Sigmoid colon (tissue), 7 donors: Measurements from ENCODE around the gene VPS54. TPM values are rescaled to one million over a fixed set of nuclear protein-coding genes. Genes with fewer than 3 reads are reported as not detected.

Experiments
- DNase-seq: peaks from one replicate; pipeline ENCODE4 v3.0.0-alpha.2; 2019
- H3K27ac ChIP-seq, 4 donors: fragments of 200-600 bp; sonication (generic); one replicate each; pipeline ENCODE4 v1.5.1; 2016 to 2019; ENCODE audit warnings: mild to moderate bottlenecking in 1 of 4
- H3K27me3 ChIP-seq, 3 donors: fragments of 200-600 bp; sonication (generic); one replicate each; pipeline ENCODE4 v1.5.1; 2019; ENCODE audit warnings: mild to moderate bottlenecking in 1 of 3
- H3K36me3 ChIP-seq, 4 donors: fragments of 200-600 bp; sonication (generic); one replicate each; pipeline ENCODE4 v1.5.1; 2016 to 2019
- H3K4me1 ChIP-seq, 4 donors: fragments of 200-600 bp; sonication (generic); one replicate each; pipeline ENCODE4 v1.5.1; 2017 to 2019
- H3K4me3 ChIP-seq, 4 donors: fragments of 200-600 bp; sonication (generic); one replicate each; pipeline ENCODE4 v1.5.1; 2017 to 2019; ENCODE audit warnings: mild to moderate bottlenecking in 2 of 4, moderate library complexity in 1 of 4
- H3K9me3 ChIP-seq, 4 donors: fragments of 200-600 bp in 3 of 4; sonication (generic) in 3 of 4; one replicate each; pipeline versions ENCODE4 v1.5.1 to v1.6.1; 2013 to 2019
- EP300 ChIP-seq, 4 donors: sonication (generic); formaldehyde crosslinking; IDR thresholded peaks; one replicate each; pipeline ENCODE4 v1.6.1; 2017; ENCODE audit warnings: antibody characterized with exemption in 4 of 4
- POLR2A ChIP-seq, 2 donors: fragments of 450-650 bp; IDR thresholded peaks; one replicate each; pipeline ENCODE4 v1.6.1; 2016; ENCODE audit warnings: antibody characterized with exemption in 2 of 2, mild to moderate bottlenecking in 2 of 2, moderate library complexity in 2 of 2
- POLR2AphosphoS5 ChIP-seq, 4 donors: sonication (generic); formaldehyde crosslinking; IDR thresholded peaks; one replicate each; pipeline ENCODE4 v1.6.1; 2017; ENCODE audit warnings: antibody characterized with exemption in 4 of 4
- WGBS, 2 donors: extraction: QIAGEN DNeasy Blood & Tissue Kit; methylation state at CpG; one replicate each; pipeline ENCODE4 v1.1.7; 2013; 5-methylcytosine and 5-hydroxymethylcytosine counted together
- intact Hi-C: fragments of 100-400 bp; cut with DNase I; formaldehyde crosslinking; loops from one replicate; pipeline ENCODE4 v1.15.1; 2023
- polyA plus RNA-seq, 3 donors: library from polyadenylated mRNA; stranded (reverse); fragments of 200-250 nt; gene quantifications; one replicate each; pipeline ENCODE4 v1.2.3, GENCODE V29; 2013
- total RNA-seq, 4 donors: library from RNA; depleted of rRNA; stranded (reverse); fragments of >200 nt; gene quantifications; one replicate each; pipeline ENCODE4 v1.1.0, GENCODE V29; 2016
- TF ChIP-seq, protein P1 (sequence below), 4 experiments: fragments of 450-650 bp in 3 of 4; fragments of 200-600 bp in 1 of 4; IDR thresholded peaks; one replicate each; pipeline ENCODE4 v1.5.1; 2016 to 2019; ENCODE audit warnings: antibody characterized with exemption in 4 of 4, mild to moderate bottlenecking in 3 of 4, moderate library complexity in 2 of 4
- donor health status: healthy with polysubstance abuse.
- donor health status: Bipolar disorder and iron deficiency.
- donor health status: healthy.

The VPS54 gene
- total and polyA plus RNA-seq, 7 donors = 9.7 to 27.5 (median 24.9) TPM

DNA sequence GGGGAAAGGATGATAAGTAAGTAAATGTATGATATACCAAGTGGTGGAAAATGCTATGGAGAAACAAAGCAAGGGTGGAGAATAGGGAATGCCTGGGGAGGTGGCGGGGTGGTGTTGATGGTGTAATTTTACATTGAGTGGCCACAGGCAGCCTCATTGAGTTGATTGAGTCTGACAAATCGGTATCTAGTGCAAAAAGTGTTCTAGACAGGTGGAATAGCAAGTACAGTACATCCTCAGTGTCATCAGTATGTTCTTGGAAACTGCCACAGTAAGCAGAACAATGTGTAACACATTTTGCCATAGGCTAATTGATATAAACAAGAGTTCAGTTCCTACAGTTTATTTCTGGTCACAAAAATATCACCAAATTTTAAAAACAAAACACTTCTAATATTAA, 131.2 kb downstream of the VPS54 start:
- Histone ChIP-seq H3K4me3 (no peak overlapping the region), H3K36me3 (peaks cover 0 to 91% (median 23%) of the 10 kb centered on the region in 4 donors), H3K27me3 (no peaks in the 10 kb centered on the region), H3K9me3 (no peaks in the 10 kb centered on the region), H3K4me1 (peaks cover 0 to 18% (median 3%) of the 10 kb centered on the region in 4 donors), H3K27ac (no peak overlapping the region)
- intact Hi-C loops = loop anchor here (5.0 kb wide), 1 partner anchor 46 kb away; the partner anchor contains the start of gene UGP2
- whole genome bisulfite sequencing, 2 donors = 89 to 94% methylated on average over 2 of the region's 2 CpGs
- TF ChIP-seq POLR2AphosphoS5 (IDR thresholded peaks at IDR 0.05) (no peak), EP300 (IDR thresholded peaks at IDR 0.05) (no peak), POLR2A (IDR thresholded peaks at IDR 0.05) (no peak)
- TF ChIP-seq, protein P1, sequence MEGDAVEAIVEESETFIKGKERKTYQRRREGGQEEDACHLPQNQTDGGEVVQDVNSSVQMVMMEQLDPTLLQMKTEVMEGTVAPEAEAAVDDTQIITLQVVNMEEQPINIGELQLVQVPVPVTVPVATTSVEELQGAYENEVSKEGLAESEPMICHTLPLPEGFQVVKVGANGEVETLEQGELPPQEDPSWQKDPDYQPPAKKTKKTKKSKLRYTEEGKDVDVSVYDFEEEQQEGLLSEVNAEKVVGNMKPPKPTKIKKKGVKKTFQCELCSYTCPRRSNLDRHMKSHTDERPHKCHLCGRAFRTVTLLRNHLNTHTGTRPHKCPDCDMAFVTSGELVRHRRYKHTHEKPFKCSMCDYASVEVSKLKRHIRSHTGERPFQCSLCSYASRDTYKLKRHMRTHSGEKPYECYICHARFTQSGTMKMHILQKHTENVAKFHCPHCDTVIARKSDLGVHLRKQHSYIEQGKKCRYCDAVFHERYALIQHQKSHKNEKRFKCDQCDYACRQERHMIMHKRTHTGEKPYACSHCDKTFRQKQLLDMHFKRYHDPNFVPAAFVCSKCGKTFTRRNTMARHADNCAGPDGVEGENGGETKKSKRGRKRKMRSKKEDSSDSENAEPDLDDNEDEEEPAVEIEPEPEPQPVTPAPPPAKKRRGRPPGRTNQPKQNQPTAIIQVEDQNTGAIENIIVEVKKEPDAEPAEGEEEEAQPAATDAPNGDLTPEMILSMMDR (IDR thresholded peaks at IDR 0.05) = no peak
- DNase-seq = no peak

DNA sequence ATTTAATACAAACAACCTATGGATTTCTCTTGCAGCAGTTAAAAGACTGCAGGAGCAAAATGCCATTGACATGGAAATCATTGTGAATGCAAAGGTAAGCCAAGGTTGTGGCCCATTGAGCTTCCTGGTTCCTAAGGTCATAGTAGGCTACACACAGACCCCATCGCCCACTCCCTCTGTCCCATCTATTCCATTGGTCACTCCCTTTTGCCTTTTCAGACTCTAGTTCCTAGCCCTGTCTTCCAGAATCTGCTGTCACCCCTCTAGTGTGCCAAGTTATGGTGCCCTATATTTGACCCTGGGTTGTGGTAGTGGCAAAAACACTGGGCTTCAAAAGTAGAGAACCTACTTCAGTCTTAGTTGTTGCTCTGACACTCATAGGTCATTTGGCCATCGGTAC, 132.8 kb downstream of the VPS54 start:
- H3K4me3 ChIP-seq = no peak overlapping the region
- WGBS, 2 donors = 96 to 97% methylated on average over 2 of the region's 2 CpGs
- H3K36me3 ChIP-seq = peaks cover 0 to 88% (median 22%) of the 10 kb centered on the region in 4 donors
- H3K27me3 ChIP-seq = no peaks in the 10 kb centered on the region
- TF ChIP-seq, protein P1 (IDR thresholded peaks at IDR 0.05) = no peak
- no peak for TF ChIP-seq EP300 (IDR thresholded peaks at IDR 0.05)
- TF ChIP-seq POLR2A (IDR thresholded peaks at IDR 0.05) = no peak
- TF ChIP-seq POLR2AphosphoS5 (IDR thresholded peaks at IDR 0.05) = no peak
- H3K27ac ChIP-seq = no peak overlapping the region
- no peak for DNase-seq
- H3K4me1 ChIP-seq = peaks cover 0 to 7% (median 0%) of the 10 kb centered on the region in 4 donors
- H3K9me3 ChIP-seq = no peaks in the 10 kb centered on the region
- intact Hi-C loops = loop anchor here (5.0 kb wide), 1 partner anchor 44 kb away; the partner anchor contains the start of gene UGP2

DNA sequence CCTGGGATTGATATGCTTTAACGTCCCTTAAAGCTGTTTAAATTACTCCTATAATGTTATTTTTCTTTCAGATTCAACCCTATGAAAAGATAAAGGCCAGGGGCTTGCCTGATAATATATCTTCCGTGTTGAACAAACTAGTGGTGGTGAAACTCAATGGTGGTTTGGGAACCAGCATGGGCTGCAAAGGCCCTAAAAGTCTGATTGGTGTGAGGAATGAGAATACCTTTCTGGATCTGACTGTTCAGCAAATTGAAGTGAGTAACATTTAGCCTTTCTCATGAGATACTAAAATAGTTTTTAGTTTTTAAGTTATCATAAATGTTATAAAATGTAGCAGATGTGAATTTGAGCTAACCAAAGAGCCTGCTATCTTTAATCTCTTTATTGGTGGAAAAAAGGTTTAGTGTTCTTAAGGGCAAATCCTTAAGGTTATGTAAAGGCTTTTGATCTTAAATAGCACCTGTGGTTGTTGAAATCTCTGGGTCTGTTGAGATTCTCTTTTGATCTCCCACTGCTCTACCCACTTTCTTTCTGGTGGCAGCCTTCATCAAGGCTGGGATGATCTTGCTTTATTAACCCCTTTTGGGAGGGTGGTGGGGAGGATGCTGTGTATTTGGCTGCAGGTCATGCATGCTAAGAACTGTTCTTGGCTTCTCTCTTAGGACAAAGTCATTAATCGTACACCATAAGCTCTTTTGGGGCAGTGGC, 136.7 kb downstream of the VPS54 start:
- Histone ChIP-seq H3K27ac (no peak overlapping the region), H3K36me3 (peaks cover 0 to 51% (median 10%) of the 10 kb centered on the region in 4 donors), H3K4me3 (no peak overlapping the region), H3K4me1 (no peaks in the 10 kb centered on the region), H3K27me3 (no peaks in the 10 kb centered on the region), H3K9me3 (no peaks in the 10 kb centered on the region)
- TF ChIP-seq, protein P1 (IDR thresholded peaks at IDR 0.05) = no peak
- no peak for TF ChIP-seq POLR2AphosphoS5 (IDR thresholded peaks at IDR 0.05)
- no peak for TF ChIP-seq EP300 (IDR thresholded peaks at IDR 0.05)
- TF ChIP-seq POLR2A (IDR thresholded peaks at IDR 0.05) = no peak
- intact Hi-C loops = no loop called here
- no peak for DNase-seq
- 91% methylated on average over 3 of the region's 3 CpGs for WGBS, 2 donors

DNA sequence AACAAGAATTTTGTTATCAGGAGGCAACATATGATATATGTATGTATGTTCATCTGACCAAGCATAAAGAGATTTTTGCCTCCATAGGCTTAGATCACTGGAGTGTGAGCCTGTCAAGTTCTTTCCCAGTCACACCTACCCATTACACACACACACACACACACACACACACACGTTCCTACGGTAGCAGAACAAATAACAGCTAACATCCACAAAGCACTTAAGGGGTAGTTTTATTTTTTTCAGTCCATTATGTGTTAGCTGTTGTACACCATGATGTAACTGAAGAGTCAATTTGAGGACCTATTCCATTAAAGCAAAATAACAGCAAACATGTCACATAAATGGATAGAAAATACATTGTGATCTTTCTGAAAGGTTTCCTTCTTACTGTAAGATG, 138.0 kb downstream of the VPS54 start:
- H3K4me3 ChIP-seq = no peak overlapping the region
- intact Hi-C loops = no loop called here
- no peak overlapping the region for H3K27ac ChIP-seq
- TF ChIP-seq POLR2AphosphoS5 (IDR thresholded peaks at IDR 0.05) = no peak
- peaks cover 0 to 4% (median 0%) of the 10 kb centered on the region in 4 donors for H3K4me1 ChIP-seq
- H3K27me3 ChIP-seq = no peaks in the 10 kb centered on the region
- no peaks in the 10 kb centered on the region for H3K9me3 ChIP-seq
- peaks cover 0 to 38% (median 4%) of the 10 kb centered on the region in 4 donors for H3K36me3 ChIP-seq
- DNase-seq = no peak
- 67 to 84% methylated on average over 2 of the region's 2 CpGs for WGBS, 2 donors

DNA sequence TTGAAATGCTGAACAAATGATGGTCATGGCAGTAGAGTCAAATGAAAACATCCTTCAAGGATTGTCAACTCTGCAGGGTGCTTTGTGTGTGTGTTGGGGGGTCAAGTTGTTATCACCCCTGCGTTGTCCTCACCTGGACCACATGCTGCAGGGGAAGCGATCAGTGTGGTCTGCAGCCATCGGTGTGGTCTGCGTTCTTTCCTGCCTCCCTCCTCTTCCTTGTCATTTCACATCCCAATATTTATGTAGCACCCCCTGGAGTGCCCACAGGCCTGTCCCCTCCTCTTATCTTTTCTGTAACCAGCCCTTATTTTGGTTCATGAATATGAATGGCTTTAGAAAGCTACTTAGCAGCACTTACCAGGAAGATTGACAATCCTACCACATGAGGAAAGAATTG, 138.6 kb downstream of the VPS54 start:
- Histone ChIP-seq H3K36me3 (peaks cover 0 to 33% (median 2%) of the 10 kb centered on the region in 4 donors), H3K4me3 (no peak overlapping the region), H3K27me3 (no peaks in the 10 kb centered on the region), H3K4me1 (peaks cover 0 to 10% (median 2%) of the 10 kb centered on the region in 4 donors), H3K9me3 (no peaks in the 10 kb centered on the region), H3K27ac (no peak overlapping the region)
- 76 to 92% methylated on average over 4 of the region's 4 CpGs for WGBS, 2 donors
- intact Hi-C loops = no loop called here
- TF ChIP-seq POLR2AphosphoS5 (IDR thresholded peaks at IDR 0.05) (no peak), EP300 (IDR thresholded peaks at IDR 0.05) (no peak), POLR2A (IDR thresholded peaks at IDR 0.05) (no peak)
- TF ChIP-seq, protein P1 (IDR thresholded peaks at IDR 0.05) = no peak
- no peak for DNase-seq
